Measurements from ENCODE around the gene ALDH3A1.

Gene ALDH3A1

DNA sequence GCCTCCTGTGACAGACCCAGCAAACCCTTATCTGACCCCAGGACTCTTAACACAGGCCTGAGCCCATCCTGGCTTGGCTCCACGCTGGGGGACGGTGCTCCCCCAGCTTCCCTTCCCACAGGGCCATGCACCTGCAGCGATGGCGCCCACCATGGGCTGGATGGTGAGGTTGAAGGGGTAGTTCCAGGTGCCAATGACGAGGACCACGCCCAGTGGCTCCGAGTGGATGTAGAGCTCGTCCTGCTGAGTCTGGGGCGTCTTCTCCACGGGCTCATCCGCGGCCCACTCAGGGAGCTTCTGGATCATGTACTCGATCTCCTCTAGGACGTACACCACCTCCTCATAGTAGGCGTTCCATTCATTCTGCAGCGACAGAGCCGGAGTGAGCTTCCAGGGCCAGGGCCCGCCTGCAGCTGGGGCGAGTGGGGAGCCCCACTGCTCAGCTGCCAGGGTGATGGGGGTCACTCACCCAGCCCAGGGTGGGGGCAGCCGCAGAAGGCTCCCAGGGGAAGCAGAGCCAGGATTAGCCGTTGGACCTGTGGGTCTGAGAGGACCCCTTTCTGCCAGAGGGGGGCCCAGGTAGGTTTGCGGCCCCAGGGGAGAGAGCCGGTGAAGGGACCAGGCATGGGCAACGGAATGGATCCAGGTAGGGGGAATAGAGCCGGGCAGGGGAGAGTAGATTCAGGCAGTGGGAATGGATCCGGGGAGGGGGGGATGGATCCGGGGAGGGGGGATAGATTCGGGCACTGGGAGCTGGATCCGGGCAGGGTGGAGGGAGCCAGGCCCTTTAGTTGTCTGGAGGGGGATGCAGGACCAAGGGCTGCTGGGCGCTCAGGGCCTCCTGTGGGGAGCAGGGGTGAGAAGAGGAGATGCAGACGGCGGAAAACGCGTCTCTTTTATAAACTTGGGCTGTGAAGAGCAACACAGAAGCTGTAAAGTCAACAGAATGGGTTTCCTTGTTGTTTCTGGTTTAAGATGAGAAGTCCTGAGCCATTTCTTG lies 4.7 kb downstream of the ALDH3A1 start:
- TF ChIP-seq ZFX (IDR thresholded peaks at IDR 0.05; ENCODE audit: borderline replicate concordance), result no peak
- TF ChIP-seq, protein P1, sequence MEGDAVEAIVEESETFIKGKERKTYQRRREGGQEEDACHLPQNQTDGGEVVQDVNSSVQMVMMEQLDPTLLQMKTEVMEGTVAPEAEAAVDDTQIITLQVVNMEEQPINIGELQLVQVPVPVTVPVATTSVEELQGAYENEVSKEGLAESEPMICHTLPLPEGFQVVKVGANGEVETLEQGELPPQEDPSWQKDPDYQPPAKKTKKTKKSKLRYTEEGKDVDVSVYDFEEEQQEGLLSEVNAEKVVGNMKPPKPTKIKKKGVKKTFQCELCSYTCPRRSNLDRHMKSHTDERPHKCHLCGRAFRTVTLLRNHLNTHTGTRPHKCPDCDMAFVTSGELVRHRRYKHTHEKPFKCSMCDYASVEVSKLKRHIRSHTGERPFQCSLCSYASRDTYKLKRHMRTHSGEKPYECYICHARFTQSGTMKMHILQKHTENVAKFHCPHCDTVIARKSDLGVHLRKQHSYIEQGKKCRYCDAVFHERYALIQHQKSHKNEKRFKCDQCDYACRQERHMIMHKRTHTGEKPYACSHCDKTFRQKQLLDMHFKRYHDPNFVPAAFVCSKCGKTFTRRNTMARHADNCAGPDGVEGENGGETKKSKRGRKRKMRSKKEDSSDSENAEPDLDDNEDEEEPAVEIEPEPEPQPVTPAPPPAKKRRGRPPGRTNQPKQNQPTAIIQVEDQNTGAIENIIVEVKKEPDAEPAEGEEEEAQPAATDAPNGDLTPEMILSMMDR (IDR thresholded peaks at IDR 0.05), result no peak
- H3K27ac ChIP-seq, result no peak overlapping the region

DNA sequence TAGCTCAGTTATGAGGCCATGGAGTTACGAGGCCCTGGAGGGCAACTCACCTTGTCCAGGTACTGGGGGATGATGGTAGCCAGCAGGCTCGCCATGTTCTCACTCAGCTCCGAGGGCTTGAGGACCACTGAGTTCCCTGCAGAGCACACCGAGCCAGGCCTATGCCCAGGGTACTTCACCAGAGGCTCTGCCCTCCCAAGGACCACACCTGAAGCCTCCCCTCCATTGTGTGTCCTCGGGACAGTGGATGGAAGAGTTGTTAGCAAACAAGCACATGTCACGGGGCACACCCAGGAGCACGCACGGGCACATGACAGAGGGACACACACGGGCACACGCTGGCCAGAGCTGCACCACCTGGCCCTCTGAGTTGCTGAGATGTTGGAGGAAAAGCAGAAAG lies 5.6 kb downstream of the ALDH3A1 start:
- no peak overlapping the region for H3K27ac ChIP-seq
- no peak for TF ChIP-seq ZFX (IDR thresholded peaks at IDR 0.05; ENCODE audit: borderline replicate concordance)
- TF ChIP-seq, protein P1 (IDR thresholded peaks at IDR 0.05), result no peak

GRCh38 chr17:19741832-19742457 lies 6.2 kb downstream of the ALDH3A1 start:
- no peak overlapping the region for H3K27ac ChIP-seq
- no peak for TF ChIP-seq ZFX (IDR thresholded peaks at IDR 0.05; ENCODE audit: borderline replicate concordance)
- TF ChIP-seq, protein P1 (IDR thresholded peaks at IDR 0.05), result no peak

DNA sequence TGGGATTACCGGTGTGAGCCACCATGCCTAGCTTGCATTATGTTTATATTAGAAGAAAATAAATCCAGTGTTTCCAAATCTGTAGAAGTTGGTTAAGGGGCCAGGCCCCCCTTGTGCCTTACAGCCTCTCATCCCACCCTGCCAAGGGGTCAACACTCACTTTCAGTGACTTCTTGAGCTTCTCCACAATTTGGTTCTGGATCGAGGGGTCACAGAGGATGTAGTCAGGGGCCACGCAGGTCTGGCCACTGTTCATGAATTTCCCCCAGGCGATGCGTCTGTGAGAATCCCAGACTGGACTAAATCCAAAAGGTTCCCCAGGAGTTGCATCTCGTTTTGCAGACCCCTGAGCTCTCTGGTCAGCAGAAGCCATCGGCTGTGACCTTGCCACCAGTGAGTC lies 7.2 kb downstream of the ALDH3A1 start:
- no peak overlapping the region for H3K27ac ChIP-seq
- no peak for TF ChIP-seq ZFX (IDR thresholded peaks at IDR 0.05; ENCODE audit: borderline replicate concordance)
- TF ChIP-seq, protein P1 (IDR thresholded peaks at IDR 0.05), result no peak

DNA sequence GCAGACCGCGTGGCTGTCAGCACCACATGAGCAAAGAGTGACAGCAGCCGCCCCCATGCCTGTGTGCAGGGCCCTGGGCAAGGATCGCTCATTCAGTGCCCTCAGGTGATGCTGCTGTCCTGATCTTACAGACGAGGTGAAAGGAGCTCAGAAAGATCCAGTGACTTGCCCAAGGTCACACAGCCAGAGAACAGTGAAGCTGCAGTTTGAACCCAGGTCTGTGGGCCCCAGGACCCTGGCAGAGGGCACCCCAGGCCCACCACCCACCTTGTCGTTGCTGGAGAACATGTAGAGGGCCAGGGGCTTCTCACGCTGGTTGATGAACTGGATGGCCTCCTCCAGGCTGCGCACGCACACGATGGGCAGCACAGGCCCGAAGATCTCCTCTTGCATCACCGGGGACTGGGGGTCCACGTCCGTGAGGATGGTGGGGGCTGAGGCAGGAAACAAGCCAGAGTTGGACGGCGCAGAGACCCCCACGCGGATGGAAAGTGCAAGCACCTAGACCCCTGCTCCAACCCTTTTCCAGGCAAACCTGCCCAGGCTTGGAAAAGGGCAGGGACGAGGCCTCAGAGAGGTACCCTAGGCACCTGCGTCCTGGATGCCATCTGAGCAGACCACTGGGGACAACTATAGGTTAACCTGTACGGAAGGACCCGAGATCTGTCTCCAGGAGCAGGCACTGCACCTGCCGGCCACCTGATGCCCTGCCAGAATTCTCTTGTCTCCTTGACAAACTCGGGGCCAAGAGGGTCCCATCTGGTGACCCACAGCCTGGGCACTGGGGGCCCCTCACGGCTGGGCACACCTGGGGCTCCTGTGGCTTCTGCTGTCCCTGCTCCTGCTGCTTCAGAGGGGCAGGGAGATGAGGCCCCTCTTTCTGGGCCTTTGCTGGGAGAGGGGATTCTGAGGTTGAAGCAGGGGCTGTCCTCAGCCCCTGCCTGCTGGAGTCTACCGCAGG lies 8.6 kb downstream of the ALDH3A1 start:
- no peak overlapping the region for H3K27ac ChIP-seq
- no peak for TF ChIP-seq ZFX (IDR thresholded peaks at IDR 0.05; ENCODE audit: borderline replicate concordance)
- TF ChIP-seq, protein P1 (IDR thresholded peaks at IDR 0.05), result no peak

GRCh38 chr17:19738757-19739156 lies 9.3 kb downstream of the ALDH3A1 start:
- no peak for TF ChIP-seq ZFX (IDR thresholded peaks at IDR 0.05; ENCODE audit: borderline replicate concordance)
- TF ChIP-seq, protein P1 (IDR thresholded peaks at IDR 0.05), result no peak
- H3K27ac ChIP-seq, result no peak overlapping the region
